ENCODE measurements around the gene SASH1.

Gene SASH1

GRCh38 chr6:148509800-148510581 is 167.4 kb downstream of the SASH1 start (continued):
- TF ChIP-seq, protein P1, sequence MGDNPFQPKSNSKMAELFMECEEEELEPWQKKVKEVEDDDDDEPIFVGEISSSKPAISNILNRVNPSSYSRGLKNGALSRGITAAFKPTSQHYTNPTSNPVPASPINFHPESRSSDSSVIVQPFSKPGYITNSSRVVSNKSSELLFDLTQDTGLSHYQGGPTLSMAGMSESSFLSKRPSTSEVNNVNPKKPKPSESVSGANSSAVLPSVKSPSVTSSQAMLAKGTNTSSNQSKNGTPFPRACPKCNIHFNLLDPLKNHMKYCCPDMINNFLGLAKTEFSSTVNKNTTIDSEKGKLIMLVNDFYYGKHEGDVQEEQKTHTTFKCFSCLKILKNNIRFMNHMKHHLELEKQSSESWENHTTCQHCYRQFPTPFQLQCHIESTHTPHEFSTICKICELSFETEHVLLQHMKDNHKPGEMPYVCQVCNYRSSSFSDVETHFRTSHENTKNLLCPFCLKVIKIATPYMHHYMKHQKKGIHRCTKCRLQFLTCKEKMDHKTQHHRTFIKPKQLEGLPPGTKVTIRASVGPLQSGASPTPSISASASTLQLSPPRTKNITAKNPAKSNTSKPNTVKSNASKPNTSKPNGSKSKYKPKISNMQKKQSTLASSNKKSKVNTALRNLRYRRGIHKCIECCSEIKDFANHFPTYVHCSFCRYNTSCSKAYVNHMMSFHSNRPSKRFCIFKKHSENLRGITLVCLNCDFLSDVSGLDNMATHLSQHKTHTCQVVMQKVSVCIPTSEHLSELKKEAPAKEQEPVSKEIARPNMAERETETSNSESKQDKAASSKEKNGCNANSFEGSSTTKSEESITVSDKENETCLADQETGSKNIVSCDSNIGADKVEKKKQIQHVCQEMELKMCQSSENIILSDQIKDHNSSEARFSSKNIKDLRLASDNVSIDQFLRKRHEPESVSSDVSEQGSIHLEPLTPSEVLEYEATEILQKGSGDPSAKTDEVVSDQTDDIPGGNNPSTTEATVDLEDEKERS (tag by site-specific recombination; IDR thresholded peaks at IDR 0.05) = no peak
- TF ChIP-seq ZFP3 (tag by site-specific recombination; IDR thresholded peaks at IDR 0.05; ENCODE audit: low read depth) = no peak

DNA sequence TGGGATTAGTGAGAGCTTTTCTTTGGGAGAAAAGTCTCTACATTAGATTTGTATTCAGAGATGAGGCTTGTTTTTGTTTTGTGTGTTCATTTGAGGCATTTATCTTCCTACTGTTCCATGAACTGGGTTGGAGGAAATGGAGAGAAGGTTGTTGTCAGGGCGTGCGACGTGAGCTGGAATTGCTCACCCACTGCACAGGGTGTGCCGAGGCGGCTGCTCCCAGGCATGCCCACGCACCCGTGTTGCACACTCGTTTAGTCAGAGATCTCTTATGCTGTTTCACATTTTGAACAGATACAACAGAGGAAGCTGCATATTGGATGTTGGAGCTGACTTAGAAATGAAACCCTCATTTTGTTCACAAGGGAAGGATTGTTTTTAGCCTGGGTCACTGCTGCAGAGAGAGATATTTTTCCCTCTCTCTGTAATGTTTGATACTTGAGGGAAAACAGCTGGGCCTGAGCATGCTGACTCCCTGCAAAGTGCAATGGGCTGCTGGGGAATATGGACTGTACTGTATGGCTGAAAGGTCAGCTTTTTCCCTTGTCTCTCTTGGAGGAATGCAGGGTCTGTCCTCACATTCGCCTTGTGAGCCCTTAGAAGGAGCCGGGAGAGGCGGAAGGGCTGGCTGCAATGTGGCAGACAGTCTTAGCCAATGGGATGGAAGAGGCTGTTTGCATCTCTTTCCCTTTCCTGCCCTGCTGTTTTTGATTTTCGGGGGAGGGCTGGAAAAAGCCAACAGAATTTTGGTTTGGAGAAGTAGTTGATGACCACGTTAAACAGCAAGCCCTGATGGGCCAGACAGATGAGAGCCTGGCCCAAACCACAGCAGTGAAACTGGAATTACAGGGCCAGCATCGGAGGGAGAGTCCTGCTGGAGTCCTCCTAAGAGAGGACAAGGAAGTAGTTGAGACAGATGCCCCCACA is 170.8 kb downstream of the SASH1 start:
- Histone ChIP-seq H3K36me3 (ENCODE audit: control insufficient read depth in 2 of 2, insufficient read depth in 1 of 2, low read length in 2 of 2) (peaks cover 0 to 10% of the 10 kb centered on the region in 2 experiments; a peak in 1 of 3 replicates), H3K4me3 (ENCODE audit: low read depth, low read length) (no peak overlapping the region), H3K9me3 (ENCODE audit: control insufficient read depth, insufficient read depth, low read depth, low read length) (no peaks in the 10 kb centered on the region), H3K4me1 (ENCODE audit: control insufficient read depth, insufficient read depth, low read length) (peaks cover 5% of the 10 kb centered on the region), H3K27ac (ENCODE audit: extremely low read depth, low read depth, low read length) (no peak overlapping the region)
- CTCF ChIA-PET = interaction anchor here (1.1 to 1.3 kb wide), 2 partner anchors 47 to 336 kb away, joined by 3 to 4 read pairs; no protein-coding TSS in a partner anchor
- TF ChIP-seq IKZF3 (tag by site-specific recombination; IDR thresholded peaks at IDR 0.05) (no peak), ZNF707 (tag by site-specific recombination; IDR thresholded peaks at IDR 0.05) (no peak), ZNF830 (tag by site-specific recombination; IDR thresholded peaks at IDR 0.05; ENCODE audit: low read depth) (no peak), AEBP2 (tag by site-specific recombination; IDR thresholded peaks at IDR 0.05; ENCODE audit: borderline replicate concordance) (no peak), ZNF140 (tag by site-specific recombination; IDR thresholded peaks at IDR 0.05) (peak; percentile 50; the same call in 1 of the 2 replicates), ZBTB17 (tag by site-specific recombination; IDR thresholded peaks at IDR 0.05) (no peak)
- POLR2A ChIA-PET = no interaction called here

DNA sequence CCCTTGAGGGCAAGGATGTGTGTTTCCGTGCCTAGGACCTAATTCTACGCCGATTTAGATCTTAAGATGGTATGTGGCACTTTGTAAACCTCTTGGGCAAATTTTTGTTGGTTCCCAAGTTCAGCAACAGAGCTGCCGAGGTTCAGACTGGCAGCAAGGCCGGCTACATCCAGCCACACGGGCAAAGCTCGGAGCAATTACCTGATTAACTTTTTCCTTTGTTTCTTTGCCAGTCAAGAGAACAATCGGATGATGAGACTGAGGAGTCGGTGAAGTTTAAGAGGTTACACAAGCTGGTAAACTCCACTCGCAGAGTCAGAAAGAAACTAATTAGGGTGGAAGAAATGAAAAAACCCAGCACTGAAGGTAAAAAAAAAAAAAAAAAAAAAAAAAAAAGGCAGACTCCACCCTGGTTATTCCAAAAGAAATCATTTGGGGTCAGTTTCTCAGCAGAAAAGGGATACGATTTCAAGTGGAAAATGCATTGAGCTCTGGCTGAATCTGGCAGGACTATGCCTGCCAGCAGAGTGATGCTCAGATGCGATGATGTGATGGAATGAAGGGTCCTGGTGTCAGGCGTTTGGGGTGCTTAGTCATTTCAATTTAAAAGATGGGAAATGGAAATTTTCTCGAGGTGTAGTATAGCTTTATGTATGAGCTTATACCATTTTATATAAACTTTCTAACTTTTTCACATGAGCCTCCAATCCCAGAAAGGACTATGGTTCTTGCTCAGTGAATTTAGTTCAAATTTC is 171.6 kb downstream of the SASH1 start:
- no peaks in the 10 kb centered on the region for H3K9me3 ChIP-seq (ENCODE audit: control insufficient read depth, insufficient read depth, low read depth, low read length)
- H3K4me3 ChIP-seq (ENCODE audit: low read depth, low read length) = no peak overlapping the region
- peaks cover 0 to 14% of the 10 kb centered on the region in 2 experiments; a peak in 1 of 3 replicates for H3K36me3 ChIP-seq (ENCODE audit: control insufficient read depth in 2 of 2, insufficient read depth in 1 of 2, low read length in 2 of 2)
- POLR2A ChIA-PET = no interaction called here
- no peak overlapping the region for H3K27ac ChIP-seq (ENCODE audit: extremely low read depth, low read depth, low read length)
- peaks cover 5% of the 10 kb centered on the region for H3K4me1 ChIP-seq (ENCODE audit: control insufficient read depth, insufficient read depth, low read length)
- CTCF ChIA-PET = interaction anchor here (0.5 to 0.6 kb wide), 2 partner anchors 47 to 519 kb away, joined by 3 read pairs; no protein-coding TSS in a partner anchor
- TF ChIP-seq ZXDB (tag by site-specific recombination; IDR thresholded peaks at IDR 0.05) = no peak
- TF ChIP-seq ZNF362 (tag by site-specific recombination; IDR thresholded peaks at IDR 0.05) = peak; percentile 55; the same call in 1 of the 2 replicates

Measured in HEK293 (cell line).